Upper lobe of left lung (tissue), 4 donors: ENCODE data around the gene PFKL.

ENCODE experiments used
- EP300 ChIP-seq, 4 donors: sonication (generic); formaldehyde crosslinking; IDR thresholded peaks; one replicate each; pipeline ENCODE4 v1.5.1; 2017; ENCODE audit warnings: antibody characterized with exemption in 4 of 4, control low read depth in 2 of 4
- POLR2A ChIP-seq, 4 donors: fragments of 450-650 bp; IDR thresholded peaks; one replicate each; pipeline ENCODE4 v1.5.1; 2016 to 2017; ENCODE audit warnings: antibody characterized with exemption in 4 of 4, mild to moderate bottlenecking in 2 of 4
- POLR2AphosphoS5 ChIP-seq, 2 donors: sonication (generic); formaldehyde crosslinking; IDR thresholded peaks; one replicate each; pipeline ENCODE4 v1.5.1; 2017; ENCODE audit warnings: antibody characterized with exemption in 2 of 2
- TF ChIP-seq, protein P1 (sequence below), 6 experiments: fragments of 450-650 bp in 4 of 6; fragments of 200-600 bp in 2 of 6; sonication (generic) in 2 of 6; IDR thresholded peaks; one replicate each; pipeline ENCODE4 v1.5.1; 2016 to 2019; ENCODE audit warnings: antibody characterized with exemption in 6 of 6

DNA sequence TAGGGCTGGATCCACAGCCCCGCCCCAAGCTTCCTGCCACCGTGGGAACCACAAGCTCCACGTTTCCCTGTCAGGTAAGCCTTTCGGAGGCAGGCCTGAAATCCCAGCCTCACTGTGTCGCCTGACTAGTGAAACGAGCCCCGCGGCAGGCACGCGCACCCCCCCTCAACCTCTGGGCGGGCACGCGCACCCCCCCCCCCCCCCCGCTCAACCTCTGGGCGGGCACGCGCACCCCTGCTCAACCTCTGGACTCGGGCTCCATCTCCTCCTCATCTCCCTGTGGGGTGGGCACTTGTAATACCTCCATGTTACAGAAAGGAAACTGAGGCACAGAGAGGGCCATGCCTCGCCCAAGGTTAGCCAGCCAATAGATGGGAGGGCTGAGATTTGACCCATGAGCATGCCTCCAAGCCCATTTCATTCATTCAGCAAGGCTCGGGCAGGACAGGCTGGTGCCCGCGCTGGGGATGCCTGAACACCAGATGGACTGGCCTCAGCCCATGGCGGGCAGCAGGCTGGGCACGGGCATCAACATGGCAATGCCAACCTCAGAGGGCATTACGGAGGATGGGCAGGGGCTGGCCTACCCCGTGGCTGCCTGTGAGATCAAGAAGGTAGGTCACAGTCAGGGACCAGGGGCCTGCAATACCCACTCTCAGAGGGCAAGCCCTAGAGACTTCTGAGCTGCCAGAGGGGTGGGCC lies 34.6 kb downstream of the PFKL start:
- TF ChIP-seq, protein P1, sequence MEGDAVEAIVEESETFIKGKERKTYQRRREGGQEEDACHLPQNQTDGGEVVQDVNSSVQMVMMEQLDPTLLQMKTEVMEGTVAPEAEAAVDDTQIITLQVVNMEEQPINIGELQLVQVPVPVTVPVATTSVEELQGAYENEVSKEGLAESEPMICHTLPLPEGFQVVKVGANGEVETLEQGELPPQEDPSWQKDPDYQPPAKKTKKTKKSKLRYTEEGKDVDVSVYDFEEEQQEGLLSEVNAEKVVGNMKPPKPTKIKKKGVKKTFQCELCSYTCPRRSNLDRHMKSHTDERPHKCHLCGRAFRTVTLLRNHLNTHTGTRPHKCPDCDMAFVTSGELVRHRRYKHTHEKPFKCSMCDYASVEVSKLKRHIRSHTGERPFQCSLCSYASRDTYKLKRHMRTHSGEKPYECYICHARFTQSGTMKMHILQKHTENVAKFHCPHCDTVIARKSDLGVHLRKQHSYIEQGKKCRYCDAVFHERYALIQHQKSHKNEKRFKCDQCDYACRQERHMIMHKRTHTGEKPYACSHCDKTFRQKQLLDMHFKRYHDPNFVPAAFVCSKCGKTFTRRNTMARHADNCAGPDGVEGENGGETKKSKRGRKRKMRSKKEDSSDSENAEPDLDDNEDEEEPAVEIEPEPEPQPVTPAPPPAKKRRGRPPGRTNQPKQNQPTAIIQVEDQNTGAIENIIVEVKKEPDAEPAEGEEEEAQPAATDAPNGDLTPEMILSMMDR (IDR thresholded peaks at IDR 0.05), result no peak
- TF ChIP-seq EP300 (IDR thresholded peaks at IDR 0.05), result no peak
- no peak for TF ChIP-seq POLR2A (IDR thresholded peaks at IDR 0.05)
- no peak for TF ChIP-seq POLR2AphosphoS5 (IDR thresholded peaks at IDR 0.05)
